Loucy (cell line): Measurements from ENCODE around the gene NCDN.

Experiments used
- CTCF ChIP-seq: fragments of 200-600 bp; sonication (generic); conservative IDR thresholded peaks from 2 replicates; pipeline ENCODE4 v1.5.1; 2014; ENCODE audit warnings: mild to moderate bottlenecking, antibody characterized with exemption, low read length
- EZH2phosphoT487 ChIP-seq: fragments of 200-600 bp; IDR thresholded peaks from 2 replicates; pipeline ENCODE4 v1.6.1; 2018; ENCODE audit warnings: antibody characterized with exemption, mild to moderate bottlenecking, moderate library complexity, borderline replicate concordance

GRCh38 chr1:35569936-35570335 is 12.3 kb downstream of the NCDN start:
- TF ChIP-seq CTCF (no peak), EZH2phosphoT487 (no peak)
